ENCODE data around the gene DHRS12.

Gene DHRS12

GRCh38 chr13:51803422-51804294, at the start of gene DHRS12:
DHRS12 (minus strand) TSS chr13:51804163; CDS start chr13:51799659, 4,504 bp downstream.
- DNase-seq (ENCODE audit: low read depth in 2 of 2), result peak; percentile 65 to 69

- no peak for DNase-seq (ENCODE audit: low read depth in 2 of 2)
Observed at GRCh38 chr13:51849145-51850101, 45.5 kb upstream of the DHRS12 start.

GRCh38 chr13:51848674-51849073, 44.7 kb upstream of the DHRS12 start:
- no peak for DNase-seq (ENCODE audit: low read depth in 2 of 2)

- no peak for DNase-seq (ENCODE audit: low read depth in 2 of 2)
Observed at GRCh38 chr13:51846756-51847155, 42.8 kb upstream of the DHRS12 start.

GRCh38 chr13:51845574-51846318, 41.8 kb upstream of the DHRS12 start:
- no peak for DNase-seq (ENCODE audit: low read depth in 2 of 2)

- peak in 1 of 2 donors; percentile 43 for DNase-seq (ENCODE audit: low read depth in 2 of 2)
Observed at GRCh38 chr13:51844862-51845573, 41.1 kb upstream of the DHRS12 start, which contains the start of gene TMEM272. TMEM272 (minus strand) TSS chr13:51845177; CDS start chr13:51838530, 6,647 bp downstream.

GRCh38 chr13:51843529-51843928, 39.6 kb upstream of the DHRS12 start:
- no peak for DNase-seq (ENCODE audit: low read depth in 2 of 2)

GRCh38 chr13:51841732-51842131, 37.8 kb upstream of the DHRS12 start:
- DNase-seq (ENCODE audit: low read depth in 2 of 2), result no peak

GRCh38 chr13:51840917-51841316, 37.0 kb upstream of the DHRS12 start:
- no peak for DNase-seq (ENCODE audit: low read depth in 2 of 2)

- no peak for DNase-seq (ENCODE audit: low read depth in 2 of 2)
Observed at GRCh38 chr13:51839711-51840540, 36.0 kb upstream of the DHRS12 start.

- DNase-seq (ENCODE audit: low read depth in 2 of 2), result no peak
Observed at GRCh38 chr13:51838240-51838846, 34.4 kb upstream of the DHRS12 start.

- no peak for DNase-seq (ENCODE audit: low read depth in 2 of 2)
Observed at GRCh38 chr13:51837016-51837415, 33.1 kb upstream of the DHRS12 start.

- DNase-seq (ENCODE audit: low read depth in 2 of 2), result no peak
Observed at GRCh38 chr13:51834581-51835171, 30.7 kb upstream of the DHRS12 start.

GRCh38 chr13:51833980-51834379, 30.0 kb upstream of the DHRS12 start:
- no peak for DNase-seq (ENCODE audit: low read depth in 2 of 2)

GRCh38 chr13:51832471-51833152, 28.6 kb upstream of the DHRS12 start:
- DNase-seq (ENCODE audit: low read depth in 2 of 2), result peak in 1 of 2 donors; percentile 29

GRCh38 chr13:51831519-51831918, 27.6 kb upstream of the DHRS12 start:
- no peak for DNase-seq (ENCODE audit: low read depth in 2 of 2)

- no peak for DNase-seq (ENCODE audit: low read depth in 2 of 2)
Observed at GRCh38 chr13:51829568-51829899, 25.6 kb upstream of the DHRS12 start.

GRCh38 chr13:51828730-51829567, 25.0 kb upstream of the DHRS12 start:
- DNase-seq (ENCODE audit: low read depth in 2 of 2), result no peak

All from stimulated activated CD4-positive, alpha-beta T cell treated with anti-CD3 and anti-CD28 coated beads, Interleukin-1b, Interleukin-23, amount 100 ng/mL, for 1 hour (primary cell).